GM19023 (cell line): ENCODE results near the gene TCF7L2.
"Not testable (repeated sequence)": the region's sequence is repeated elsewhere in the genome, so short reads cannot be mapped to it uniquely, and the experiment has no call there.

Source experiments
- ATAC-seq: cut with Tn5 transposase; IDR thresholded peaks from one replicate; pipeline ENCODE4 v1.9.1; 2021; ENCODE audit warnings: mild to moderate bottlenecking, moderate library complexity; ENCODE audit not compliant: unreplicated experiment

Gene TCF7L2

GRCh38 chr10:113060201-113061053 lies 110.4 kb downstream of the TCF7L2 start:
- ATAC-seq, result no peak

- no peak for ATAC-seq
Observed at GRCh38 chr10:113061054-113061430, 111.0 kb downstream of the TCF7L2 start.

GRCh38 chr10:113061557-113061956 lies 111.5 kb downstream of the TCF7L2 start:
- ATAC-seq, result no peak

- ATAC-seq, result no peak
Observed at GRCh38 chr10:113063043-113063967, 113.3 kb downstream of the TCF7L2 start.

GRCh38 chr10:113064039-113064438 lies 114.0 kb downstream of the TCF7L2 start:
- ATAC-seq, result no peak

- ATAC-seq, result not testable (repeated sequence)
Observed at GRCh38 chr10:113066120-113066519, 116.1 kb downstream of the TCF7L2 start.

GRCh38 chr10:113066561-113067312 lies 116.7 kb downstream of the TCF7L2 start:
- no peak for ATAC-seq

- ATAC-seq, result no peak
Observed at GRCh38 chr10:113067501-113067900, 117.5 kb downstream of the TCF7L2 start.

GRCh38 chr10:113068178-113068890 lies 118.3 kb downstream of the TCF7L2 start:
- ATAC-seq, result no peak

GRCh38 chr10:113069595-113069994 lies 119.5 kb downstream of the TCF7L2 start:
- no peak for ATAC-seq

GRCh38 chr10:113071446-113071845 lies 121.4 kb downstream of the TCF7L2 start:
- ATAC-seq, result no peak

- ATAC-seq, result no peak
Observed at GRCh38 chr10:113073549-113074189, 123.6 kb downstream of the TCF7L2 start.

GRCh38 chr10:113076949-113077348 lies 126.9 kb downstream of the TCF7L2 start:
- no peak for ATAC-seq

- no peak for ATAC-seq
Observed at GRCh38 chr10:113078282-113078907, 128.3 kb downstream of the TCF7L2 start.

GRCh38 chr10:113080061-113080924 lies 130.2 kb downstream of the TCF7L2 start:
- no peak for ATAC-seq

- ATAC-seq, result no peak
Observed at GRCh38 chr10:113080925-113081229, 130.8 kb downstream of the TCF7L2 start.

- ATAC-seq, result no peak
Observed at GRCh38 chr10:113084031-113084430, 134.0 kb downstream of the TCF7L2 start.

GRCh38 chr10:113085776-113086175 lies 135.7 kb downstream of the TCF7L2 start:
- no peak for ATAC-seq

GRCh38 chr10:113086282-113086681 lies 136.2 kb downstream of the TCF7L2 start:
- ATAC-seq, result no peak
